Natural killer cell (primary cell): ENCODE data around the gene SOX10. TPM values are rescaled to one million over a fixed set of nuclear protein-coding genes. Genes with fewer than 3 reads are reported as not detected.

Source experiments
- ATAC-seq, 3 donors: fragments of 150-1000 bp in 2 of 3; fragments of 200-7000 bp in 1 of 3; cut with Tn5 transposase; 1 replicate in 1 of 3; 2 replicates in 2 of 3; pipeline ENCODE4 v1.10.0; 2021; ENCODE audit warnings: mild to moderate bottlenecking in 2 of 3, moderate library complexity in 2 of 3
- DNase-seq, 2 donors: peaks; one replicate each; pipeline versions ENCODE4 v3.0.0 to v3.0.0-alpha.2; 2013 to 2021; ENCODE audit warnings: mixed read lengths in 1 of 2
- H3K27ac ChIP-seq: one replicate; pipeline ENCODE4 v1.5.1; 2013; ENCODE audit warnings: mild to moderate bottlenecking, low read length
- H3K27me3 ChIP-seq: one replicate; pipeline ENCODE4 v1.6.1; 2013; ENCODE audit warnings: low read length; ENCODE audit not compliant: control insufficient read depth, insufficient read depth
- H3K36me3 ChIP-seq: one replicate; pipeline ENCODE4 v1.6.1; 2013; ENCODE audit warnings: low read length; ENCODE audit not compliant: control insufficient read depth, insufficient read depth
- H3K4me1 ChIP-seq: one replicate; pipeline ENCODE4 v1.6.1; 2013; ENCODE audit warnings: low read length; ENCODE audit not compliant: control insufficient read depth, insufficient read depth
- H3K4me3 ChIP-seq: one replicate; pipeline ENCODE4 v1.5.1; 2013; ENCODE audit warnings: low read length
- H3K9me3 ChIP-seq: one replicate; pipeline ENCODE4 v1.6.1; 2013; ENCODE audit warnings: low read length; ENCODE audit not compliant: control insufficient read depth, insufficient read depth
- H3K27ac Mint-ChIP-seq, 2 donors: one replicate each; pipeline ENCODE4 v1.8.0; 2022; ENCODE audit warnings: mild to moderate bottlenecking in 2 of 2, mixed read lengths in 2 of 2, moderate library complexity in 1 of 2
- H3K27me3 Mint-ChIP-seq, 2 donors: one replicate each; pipeline ENCODE4 v1.8.0; 2022; ENCODE audit warnings: low read depth in 2 of 2, mixed read lengths in 2 of 2
- H3K36me3 Mint-ChIP-seq: one replicate; pipeline ENCODE4 v1.8.0; 2022; ENCODE audit warnings: mixed read lengths
- H3K4me1 Mint-ChIP-seq, 2 donors: one replicate each; pipeline ENCODE4 v1.8.0; 2022; ENCODE audit warnings: mixed read lengths in 2 of 2
- H3K4me3 Mint-ChIP-seq: one replicate; pipeline ENCODE4 v1.8.0; 2022; ENCODE audit warnings: mild to moderate bottlenecking, moderate library complexity, mixed read lengths
- H3K9me3 Mint-ChIP-seq, 2 donors: one replicate each; pipeline ENCODE4 v1.8.0; 2022; ENCODE audit warnings: mixed read lengths in 2 of 2
- CTCF ChIP-seq: fragments of 200-600 bp; IDR thresholded peaks from one replicate; pipeline ENCODE4 v1.8.0; 2022; ENCODE audit warnings: antibody characterized with exemption
- WGBS: methylation state at CpG from one replicate; pipeline ENCODE4 v1.1.7; 2013; ENCODE audit warnings: missing lambda C conversion rate; ENCODE audit not compliant: insufficient coverage; 5-methylcytosine and 5-hydroxymethylcytosine counted together
- intact Hi-C: fragments of 100-400 bp; cut with micrococcal nuclease; formaldehyde crosslinking; loops from one replicate; pipeline ENCODE4 v1.14.2; 2022
- total RNA-seq, 4 donors: library from RNA; stranded (reverse); fragments of 120-200 nt in 1 of 4; gene quantifications; one replicate each; pipeline versions ENCODE4 v1.2.3 to v1.2.4, GENCODE V29; 2013 to 2022

The SOX10 gene
- total RNA-seq, 3 donors from 2014 or later (not counting 1 experiment from before 2014, with no cell fraction given), result not detected

DNA sequence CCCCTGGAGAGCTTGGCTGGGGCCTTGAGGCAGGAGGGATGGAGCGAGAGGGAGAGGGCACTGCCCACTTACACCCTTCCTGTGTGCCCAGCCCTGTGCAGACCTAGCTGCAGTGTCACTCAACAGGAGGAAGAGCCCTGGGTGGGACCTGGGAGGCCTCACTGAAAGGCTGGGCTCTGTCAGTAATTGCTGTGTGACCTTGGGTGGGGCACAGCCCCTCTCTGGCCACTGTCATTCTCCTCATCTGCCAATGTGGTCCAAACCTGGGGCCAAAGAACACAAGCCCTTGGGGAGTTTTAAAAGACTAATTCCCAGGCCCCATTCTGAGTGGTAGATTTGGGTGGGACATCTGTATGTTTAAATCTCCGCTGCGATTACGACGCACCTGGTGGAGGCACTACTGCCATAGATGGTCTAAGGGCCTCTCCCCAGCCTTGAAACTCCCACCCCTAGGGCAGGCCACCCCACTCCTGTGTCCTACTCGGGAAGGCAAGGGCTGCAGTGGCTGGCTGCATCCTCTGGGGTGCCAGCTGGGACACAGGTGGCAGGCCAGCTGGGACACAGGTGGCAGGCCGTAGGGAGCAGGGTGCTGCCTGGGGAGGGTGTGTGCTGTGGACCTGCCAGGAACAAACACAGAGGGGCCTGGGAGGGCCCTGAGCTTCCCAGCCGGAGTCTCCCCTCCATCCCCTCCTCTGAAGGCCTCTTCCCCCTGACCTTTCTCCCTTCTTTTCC, 12.3 kb upstream of the SOX10 start:
- no peak for DNase-seq
- Histone ChIP-seq H3K4me1 (peaks cover 89% of the 10 kb centered on the region), H3K4me3 (no peak overlapping the region), H3K27ac (peak overlapping the region; percentile 81), H3K36me3 (no peaks in the 10 kb centered on the region), H3K27me3 (no peaks in the 10 kb centered on the region), H3K9me3 (no peaks in the 10 kb centered on the region)
- no peak for TF ChIP-seq CTCF
- Mint-ChIP-seq H3K27ac (peak overlapping the region; percentile 83 to 84), H3K36me3 (no peaks in the 10 kb centered on the region), H3K4me1 (peaks cover 47 to 70% of the 10 kb centered on the region in 2 donors), H3K9me3 (no peaks in the 10 kb centered on the region), H3K4me3 (peak overlapping the region; percentile 62), H3K27me3 (no peaks in the 10 kb centered on the region)
- intact Hi-C loops, result no loop called here
- 83% methylated on average over 8 of the region's 8 CpGs for WGBS
- ATAC-seq, result no peak

DNA sequence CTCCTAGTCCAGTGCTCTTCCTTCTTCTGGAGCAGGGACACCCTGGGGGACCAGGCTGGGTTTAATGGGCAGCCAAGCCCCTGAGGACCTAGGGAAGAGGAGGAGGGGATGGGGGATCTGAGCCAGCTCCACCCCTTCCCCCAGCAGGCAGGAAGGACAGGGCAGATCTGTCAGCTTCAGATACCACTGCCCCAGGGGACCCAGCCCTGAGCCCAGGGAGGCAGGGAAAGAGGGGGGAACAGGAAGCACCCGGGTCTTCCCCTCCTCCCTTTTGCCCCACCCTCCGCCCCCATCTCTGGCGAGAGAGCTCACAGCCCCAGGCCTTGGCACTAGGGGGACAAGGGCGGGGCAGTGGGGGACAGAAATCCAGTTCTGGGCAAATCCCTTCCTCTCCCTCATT, 11.7 kb upstream of the SOX10 start:
- Histone ChIP-seq H3K9me3 (no peaks in the 10 kb centered on the region), H3K36me3 (no peaks in the 10 kb centered on the region), H3K4me3 (no peak overlapping the region), H3K27ac (peak overlapping the region; percentile 81), H3K27me3 (no peaks in the 10 kb centered on the region), H3K4me1 (peaks cover 89% of the 10 kb centered on the region)
- peak overlapping the region; percentile 83 to 84 for H3K27ac Mint-ChIP-seq
- peaks cover 47 to 73% of the 10 kb centered on the region in 2 donors for H3K4me1 Mint-ChIP-seq
- peak overlapping the region; percentile 72 for H3K4me3 Mint-ChIP-seq
- H3K36me3 Mint-ChIP-seq, result no peaks in the 10 kb centered on the region
- DNase-seq (peak in 1 of 2 donors; percentile 11), ATAC-seq (no peak)
- intact Hi-C loops, result no loop called here
- 27% methylated on average over 3 of the region's 4 CpGs for WGBS
- no peaks in the 10 kb centered on the region for H3K27me3 Mint-ChIP-seq
- no peak for TF ChIP-seq CTCF
- no peaks in the 10 kb centered on the region for H3K9me3 Mint-ChIP-seq

DNA sequence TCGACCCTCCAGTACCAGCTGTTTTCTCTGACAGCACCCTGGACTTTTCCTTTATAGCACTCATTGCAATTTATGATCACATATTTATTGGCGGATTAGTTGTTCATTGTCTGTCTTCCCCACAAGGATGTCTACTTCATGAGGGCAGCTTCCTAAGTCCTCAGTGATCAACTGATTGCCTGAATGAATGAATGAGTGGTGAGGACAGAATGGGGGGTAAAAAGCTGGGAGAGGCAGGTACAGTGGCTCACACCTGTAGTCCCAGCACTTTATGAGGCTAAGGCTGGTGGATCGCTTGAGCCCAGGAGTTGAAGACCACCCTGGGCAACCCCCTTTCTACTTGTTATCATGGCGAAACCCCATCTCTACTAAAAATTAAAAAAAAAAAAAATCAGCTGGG, 11.1 kb upstream of the SOX10 start:
- H3K36me3 Mint-ChIP-seq, result no peaks in the 10 kb centered on the region
- H3K27ac ChIP-seq, result peak overlapping the region; percentile 81
- whole genome bisulfite sequencing, result 86% methylated on average over 3 of the region's 4 CpGs

More for the DNA sequence above, 11.1 kb upstream of the SOX10 start:
- ATAC-seq (no peak), DNase-seq (no peak)
- Histone ChIP-seq H3K9me3 (no peaks in the 10 kb centered on the region), H3K4me3 (no peak overlapping the region), H3K36me3 (no peaks in the 10 kb centered on the region), H3K4me1 (peaks cover 83% of the 10 kb centered on the region), H3K27me3 (no peaks in the 10 kb centered on the region)
- peak overlapping the region; percentile 83 to 84 for H3K27ac Mint-ChIP-seq
- no peak for TF ChIP-seq CTCF
- H3K4me1 Mint-ChIP-seq, result peaks cover 47 to 70% of the 10 kb centered on the region in 2 donors
- intact Hi-C loops, result no loop called here
- no peaks in the 10 kb centered on the region for H3K27me3 Mint-ChIP-seq
- H3K4me3 Mint-ChIP-seq, result peak overlapping the region; percentile 72
- no peaks in the 10 kb centered on the region for H3K9me3 Mint-ChIP-seq
